Measurements from ENCODE around the gene COL6A2.
"Not testable (repeated sequence)": the region's sequence is repeated elsewhere in the genome, so short reads cannot be mapped to it uniquely, and the experiment has no call there.

COL6A2 gene

GRCh38 chr21:46061063-46061462 is 36.8 kb upstream of the COL6A2 start:
- no peak for DNase-seq

GRCh38 chr21:46061518-46061917 is 36.4 kb upstream of the COL6A2 start:
- DNase-seq, result no peak

- no peak for DNase-seq
Observed at GRCh38 chr21:46061950-46062349, 36.0 kb upstream of the COL6A2 start.

GRCh38 chr21:46062471-46063211 is 35.3 kb upstream of the COL6A2 start:
- no peak for DNase-seq

- no peak for DNase-seq
Observed at GRCh38 chr21:46063227-46063626, 34.7 kb upstream of the COL6A2 start.

GRCh38 chr21:46063734-46064680 is 33.9 kb upstream of the COL6A2 start:
- no peak for DNase-seq

GRCh38 chr21:46064870-46065214 is 33.1 kb upstream of the COL6A2 start:
- no peak for DNase-seq

- peak; percentile 63 for DNase-seq
Observed at GRCh38 chr21:46065215-46065913, 32.5 kb upstream of the COL6A2 start.

- no peak for DNase-seq
Observed at GRCh38 chr21:46065914-46066551, 31.9 kb upstream of the COL6A2 start.

GRCh38 chr21:46066591-46067331 is 31.2 kb upstream of the COL6A2 start:
- DNase-seq, result peak; percentile 74

GRCh38 chr21:46067505-46068201 is 30.3 kb upstream of the COL6A2 start:
- no peak for DNase-seq

GRCh38 chr21:46068516-46069079 is 29.3 kb upstream of the COL6A2 start:
- no peak for DNase-seq

GRCh38 chr21:46069166-46069565 is 28.7 kb upstream of the COL6A2 start:
- DNase-seq, result no peak

GRCh38 chr21:46069719-46070279 is 28.1 kb upstream of the COL6A2 start:
- DNase-seq, result no peak

- no peak for DNase-seq
Observed at GRCh38 chr21:46071082-46071481, 26.8 kb upstream of the COL6A2 start.

GRCh38 chr21:46076724-46077123 is 21.2 kb upstream of the COL6A2 start:
- not testable (repeated sequence) for DNase-seq

- no peak for DNase-seq
Observed at GRCh38 chr21:46077674-46078101, 20.2 kb upstream of the COL6A2 start.

- DNase-seq, result no peak
Observed at GRCh38 chr21:46078322-46078977, 19.5 kb upstream of the COL6A2 start.

GRCh38 chr21:46078978-46079351 is 18.9 kb upstream of the COL6A2 start:
- no peak for DNase-seq
